ENCODE results near the gene BTBD16. TPM values are rescaled to one million over a fixed set of nuclear protein-coding genes. Genes with fewer than 3 reads are reported as not detected.

Gene BTBD16
- total and polyA plus RNA-seq, 2 donors (not counting 1 experiment from before 2014, with no cell fraction given): not detected

- Histone ChIP-seq H3K4me3 (ENCODE audit: control extremely low read depth in 1 of 5, extremely low read depth in 1 of 5, insufficient read depth in 1 of 5, low read depth in 2 of 5, low read length in 4 of 5) (no peak overlapping the region), H3K4me2 (replicated peaks; ENCODE audit: low read depth, low read length, poor library complexity, severe bottlenecking) (no peak overlapping the region), H4K20me1 (ENCODE audit: control insufficient read depth, insufficient read depth, low read length, poor library complexity, severe bottlenecking) (no peaks in the 10 kb centered on the region), H3K9ac (ENCODE audit: low read length) (no peak overlapping the region), H3K79me2 (ENCODE audit: control insufficient read depth, insufficient read depth, low read length) (no peaks in the 10 kb centered on the region), H3K36me3 (replicated peaks in 1 of 2; ENCODE audit: control extremely low read depth in 1 of 2, control insufficient read depth in 1 of 2, extremely low read depth in 1 of 2, insufficient read depth in 2 of 2, low read length in 1 of 2) (no peaks in the 10 kb centered on the region), H3K9me3 (ENCODE audit: control extremely low read depth in 1 of 3, control insufficient read depth in 2 of 3, insufficient read depth in 1 of 3, low read length in 2 of 3) (no peaks in the 10 kb centered on the region), H3K27ac (ENCODE audit: low read length in 2 of 2) (no peak overlapping the region), H2AFZ (ENCODE audit: insufficient read depth, low read depth, low read length, poor library complexity, severe bottlenecking) (no peak overlapping the region), H3K4me1 (ENCODE audit: control insufficient read depth in 2 of 2, insufficient read depth in 2 of 2, low read length in 2 of 2) (no peaks in the 10 kb centered on the region), H3K27me3 (replicated peaks in 1 of 4; ENCODE audit: control extremely low read depth in 1 of 4, control insufficient read depth in 3 of 4, insufficient read depth in 4 of 4, low read length in 3 of 4) (no peaks in the 10 kb centered on the region)
- WGBS (ENCODE audit: insufficient coverage): 76% methylated on average over 14 of the region's 17 CpGs
- H3K4me3 Mint-ChIP-seq: no peak overlapping the region
- ChIA-PET CTCF (no interaction called here), POLR2A (no interaction called here)
- DNase-seq (no peak), ATAC-seq (ENCODE audit: low read depth) (no peak)
- H3K4me1 Mint-ChIP-seq: no peaks in the 10 kb centered on the region
- peaks cover 39% of the 10 kb centered on the region for H3K27me3 Mint-ChIP-seq
- intact Hi-C loops (cut with micrococcal nuclease): no loop called here
- TF ChIP-seq CTCF (IDR thresholded peaks at IDR 0.05): no peak
- no peak for TF ChIP-seq EZH2 (IDR thresholded peaks at IDR 0.05; ENCODE audit: borderline replicate concordance, insufficient read depth, low read depth, low read length, poor library complexity, severe bottlenecking)
- H3K27ac Mint-ChIP-seq: no peak overlapping the region
- H3K9me3 Mint-ChIP-seq (ENCODE audit: insufficient read depth): no peaks in the 10 kb centered on the region
These were observed 14.7 kb downstream of the BTBD16 start for GRCh38 chr10:122285506-122286444.

GRCh38 chr10:122286867-122287266, 15.8 kb downstream of the BTBD16 start:
- DNase-seq: no peak
- Mint-ChIP-seq H3K9me3 (ENCODE audit: insufficient read depth) (no peaks in the 10 kb centered on the region), H3K4me3 (no peak overlapping the region), H3K4me1 (no peaks in the 10 kb centered on the region), H3K27ac (no peak overlapping the region), H3K27me3 (peaks cover 28% of the 10 kb centered on the region)
- Histone ChIP-seq H3K9ac (ENCODE audit: low read length) (no peak overlapping the region), H4K20me1 (ENCODE audit: control insufficient read depth, insufficient read depth, low read length, poor library complexity, severe bottlenecking) (no peaks in the 10 kb centered on the region), H3K27ac (ENCODE audit: low read length in 2 of 2) (no peak overlapping the region), H3K4me2 (replicated peaks; ENCODE audit: low read depth, low read length, poor library complexity, severe bottlenecking) (no peak overlapping the region), H3K36me3 (replicated peaks in 1 of 2; ENCODE audit: control extremely low read depth in 1 of 2, control insufficient read depth in 1 of 2, extremely low read depth in 1 of 2, insufficient read depth in 2 of 2, low read length in 1 of 2) (no peaks in the 10 kb centered on the region), H3K79me2 (ENCODE audit: control insufficient read depth, insufficient read depth, low read length) (no peaks in the 10 kb centered on the region), H3K9me3 (ENCODE audit: control extremely low read depth in 1 of 3, control insufficient read depth in 2 of 3, insufficient read depth in 1 of 3, low read length in 2 of 3) (no peaks in the 10 kb centered on the region), H3K27me3 (replicated peaks in 1 of 4; ENCODE audit: control extremely low read depth in 1 of 4, control insufficient read depth in 3 of 4, insufficient read depth in 4 of 4, low read length in 3 of 4) (no peaks in the 10 kb centered on the region), H3K4me1 (ENCODE audit: control insufficient read depth in 2 of 2, insufficient read depth in 2 of 2, low read length in 2 of 2) (no peaks in the 10 kb centered on the region), H2AFZ (ENCODE audit: insufficient read depth, low read depth, low read length, poor library complexity, severe bottlenecking) (no peak overlapping the region), H3K4me3 (ENCODE audit: control extremely low read depth in 1 of 5, extremely low read depth in 1 of 5, insufficient read depth in 1 of 5, low read depth in 2 of 5, low read length in 4 of 5) (no peak overlapping the region)
- no peak for ATAC-seq (ENCODE audit: low read depth)
- POLR2A ChIA-PET: no interaction called here
- WGBS (ENCODE audit: insufficient coverage): 82% methylated on average over 7 of the region's 7 CpGs
- no peak for TF ChIP-seq EZH2 (IDR thresholded peaks at IDR 0.05; ENCODE audit: borderline replicate concordance, insufficient read depth, low read depth, low read length, poor library complexity, severe bottlenecking)
- no peak for TF ChIP-seq CTCF (IDR thresholded peaks at IDR 0.05)
- intact Hi-C loops (cut with micrococcal nuclease): no loop called here
- CTCF ChIA-PET: no interaction called here

Data from B cell (primary cell).